Ishikawa (cell line): ENCODE measurements around the gene TMEM63A.
A peak's percentile ranks its signal among the peaks of the same experiment; 100 is the strongest.

Source experiments
- CEBPB ChIP-seq: IDR thresholded peaks from 2 replicates; pipeline ENCODE4 v1.6.1; 2012
- CREB1 ChIP-seq: IDR thresholded peaks from 2 replicates; pipeline ENCODE4 v1.6.1; 2012; ENCODE audit warnings: low read depth
- EGR1 ChIP-seq: IDR thresholded peaks from 2 replicates; pipeline ENCODE4 v1.6.1; 2012
- EP300 ChIP-seq: IDR thresholded peaks from 2 replicates; pipeline ENCODE4 v1.6.1; 2012; ENCODE audit warnings: borderline replicate concordance
- FOXM1 ChIP-seq: IDR thresholded peaks from 2 replicates; pipeline ENCODE4 v1.6.1; 2012; ENCODE audit warnings: low read depth, borderline replicate concordance
- NFIC ChIP-seq: IDR thresholded peaks from 2 replicates; pipeline ENCODE4 v1.6.1; 2012
- RAD21 ChIP-seq: IDR thresholded peaks from 2 replicates; pipeline ENCODE4 v1.6.1; 2012; ENCODE audit warnings: low read depth
- TAF1 ChIP-seq: IDR thresholded peaks from 2 replicates; pipeline ENCODE4 v1.6.1; 2012; ENCODE audit warnings: low read depth, mild to moderate bottlenecking
- TCF12 ChIP-seq: IDR thresholded peaks from 2 replicates; pipeline ENCODE4 v1.6.1; 2012; ENCODE audit warnings: low read depth
- TEAD4 ChIP-seq: IDR thresholded peaks from 2 replicates; pipeline ENCODE4 v1.6.1; 2012
- YY1 ChIP-seq: IDR thresholded peaks from 2 replicates; pipeline ENCODE4 v1.6.1; 2012; ENCODE audit warnings: low read depth
- ZBTB7A ChIP-seq: IDR thresholded peaks from 2 replicates; pipeline ENCODE4 v1.6.1; 2012; ENCODE audit warnings: low read depth
- TF ChIP-seq, protein P1 (sequence below): IDR thresholded peaks from 2 replicates; pipeline ENCODE4 v1.6.1; 2012
- TF ChIP-seq, protein P2 (sequence below): IDR thresholded peaks from 2 replicates; pipeline ENCODE4 v1.6.1; 2012
- TF ChIP-seq, protein P3 (sequence below): IDR thresholded peaks from 2 replicates; pipeline ENCODE4 v1.6.1; 2012; ENCODE audit warnings: low read depth, mild to moderate bottlenecking

TMEM63A gene

DNA sequence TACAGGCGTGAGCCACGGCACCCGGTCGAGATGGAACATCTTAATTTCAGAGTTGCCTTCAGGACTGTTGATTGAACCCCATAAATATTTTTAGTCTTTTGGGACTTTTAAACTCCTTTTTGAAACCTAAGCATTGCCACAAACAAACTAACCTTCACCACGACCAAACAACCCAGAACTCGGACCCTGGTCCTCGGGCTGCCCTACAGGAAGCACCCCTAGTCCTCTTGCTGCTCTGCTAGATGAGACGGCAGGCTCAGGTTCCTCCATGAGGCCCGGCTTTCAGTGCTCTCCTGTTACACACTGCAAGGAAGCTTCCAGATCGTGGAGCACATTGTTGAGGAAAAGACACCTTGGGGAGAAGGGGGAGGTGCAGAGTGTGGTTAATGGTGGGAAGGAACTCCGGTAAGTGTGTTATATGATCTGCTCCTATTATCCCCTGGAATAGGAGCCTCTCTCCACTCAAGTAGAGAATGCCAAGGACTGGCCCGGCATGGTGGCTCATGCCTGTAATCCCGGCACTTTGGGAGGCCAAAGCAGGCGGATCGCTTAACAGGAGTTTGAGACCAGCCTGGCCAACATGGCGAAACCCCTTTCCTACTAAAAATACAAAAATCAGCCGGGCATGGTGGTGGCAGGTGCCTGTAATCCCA, 66.5 kb downstream of the TMEM63A start:
- TF ChIP-seq, protein P1, sequence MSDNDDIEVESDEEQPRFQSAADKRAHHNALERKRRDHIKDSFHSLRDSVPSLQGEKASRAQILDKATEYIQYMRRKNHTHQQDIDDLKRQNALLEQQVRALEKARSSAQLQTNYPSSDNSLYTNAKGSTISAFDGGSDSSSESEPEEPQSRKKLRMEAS, result peak; percentile 89
- TF ChIP-seq ZBTB7A (no peak), CREB1 (no peak), EGR1 (no peak), NFIC (no peak), TEAD4 (peak; percentile 31), TCF12 (peak; percentile 19; the same call in 1 of the 2 replicates), YY1 (no peak), RAD21 (no peak), TAF1 (no peak), CEBPB (no peak), FOXM1 (no peak), EP300 (no peak)
- TF ChIP-seq, protein P2, sequence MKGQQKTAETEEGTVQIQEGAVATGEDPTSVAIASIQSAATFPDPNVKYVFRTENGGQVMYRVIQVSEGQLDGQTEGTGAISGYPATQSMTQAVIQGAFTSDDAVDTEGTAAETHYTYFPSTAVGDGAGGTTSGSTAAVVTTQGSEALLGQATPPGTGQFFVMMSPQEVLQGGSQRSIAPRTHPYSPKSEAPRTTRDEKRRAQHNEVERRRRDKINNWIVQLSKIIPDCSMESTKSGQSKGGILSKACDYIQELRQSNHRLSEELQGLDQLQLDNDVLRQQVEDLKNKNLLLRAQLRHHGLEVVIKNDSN, result no peak
- TF ChIP-seq, protein P3, sequence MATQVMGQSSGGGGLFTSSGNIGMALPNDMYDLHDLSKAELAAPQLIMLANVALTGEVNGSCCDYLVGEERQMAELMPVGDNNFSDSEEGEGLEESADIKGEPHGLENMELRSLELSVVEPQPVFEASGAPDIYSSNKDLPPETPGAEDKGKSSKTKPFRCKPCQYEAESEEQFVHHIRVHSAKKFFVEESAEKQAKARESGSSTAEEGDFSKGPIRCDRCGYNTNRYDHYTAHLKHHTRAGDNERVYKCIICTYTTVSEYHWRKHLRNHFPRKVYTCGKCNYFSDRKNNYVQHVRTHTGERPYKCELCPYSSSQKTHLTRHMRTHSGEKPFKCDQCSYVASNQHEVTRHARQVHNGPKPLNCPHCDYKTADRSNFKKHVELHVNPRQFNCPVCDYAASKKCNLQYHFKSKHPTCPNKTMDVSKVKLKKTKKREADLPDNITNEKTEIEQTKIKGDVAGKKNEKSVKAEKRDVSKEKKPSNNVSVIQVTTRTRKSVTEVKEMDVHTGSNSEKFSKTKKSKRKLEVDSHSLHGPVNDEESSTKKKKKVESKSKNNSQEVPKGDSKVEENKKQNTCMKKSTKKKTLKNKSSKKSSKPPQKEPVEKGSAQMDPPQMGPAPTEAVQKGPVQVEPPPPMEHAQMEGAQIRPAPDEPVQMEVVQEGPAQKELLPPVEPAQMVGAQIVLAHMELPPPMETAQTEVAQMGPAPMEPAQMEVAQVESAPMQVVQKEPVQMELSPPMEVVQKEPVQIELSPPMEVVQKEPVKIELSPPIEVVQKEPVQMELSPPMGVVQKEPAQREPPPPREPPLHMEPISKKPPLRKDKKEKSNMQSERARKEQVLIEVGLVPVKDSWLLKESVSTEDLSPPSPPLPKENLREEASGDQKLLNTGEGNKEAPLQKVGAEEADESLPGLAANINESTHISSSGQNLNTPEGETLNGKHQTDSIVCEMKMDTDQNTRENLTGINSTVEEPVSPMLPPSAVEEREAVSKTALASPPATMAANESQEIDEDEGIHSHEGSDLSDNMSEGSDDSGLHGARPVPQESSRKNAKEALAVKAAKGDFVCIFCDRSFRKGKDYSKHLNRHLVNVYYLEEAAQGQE, result no peak

DNA sequence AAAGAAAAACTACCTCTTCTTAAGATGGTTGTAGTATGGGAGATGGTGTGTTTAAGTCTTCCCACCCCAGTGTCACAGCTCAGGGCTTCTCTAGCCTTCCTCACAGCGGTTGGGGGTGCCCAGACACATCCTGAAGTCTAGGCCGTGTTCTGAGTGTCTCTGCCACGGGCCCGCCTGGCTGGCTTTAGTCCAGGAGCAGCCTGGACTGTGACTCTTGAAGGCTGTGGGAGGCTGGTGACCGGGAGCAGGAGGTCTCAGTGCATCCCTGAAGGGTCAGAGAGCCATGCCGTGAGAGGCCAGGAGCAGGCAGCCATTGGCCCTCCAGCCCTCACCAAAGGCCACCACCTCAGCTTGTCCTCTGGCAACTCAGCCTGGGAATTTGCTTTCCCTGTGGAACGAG, 67.8 kb downstream of the TMEM63A start:
- TF ChIP-seq RAD21, result no peak
- no peak for TF ChIP-seq FOXM1
- no peak for TF ChIP-seq CREB1

GRCh38 chr1:225813214-225813964, 68.8 kb downstream of the TMEM63A start:
- peak; percentile 27; the same call in 1 of the 2 replicates for TF ChIP-seq EP300
- peak; percentile 71 for TF ChIP-seq TEAD4
- TF ChIP-seq RAD21, result no peak
- peak; percentile 63; the same call in 1 of the 2 replicates for TF ChIP-seq YY1
- TF ChIP-seq TAF1, result no peak
- no peak for TF ChIP-seq FOXM1
- TF ChIP-seq TCF12, result peak; percentile 46; the same call in 1 of the 2 replicates
- TF ChIP-seq, protein P2, result 0 out of 2 replicates have a peak, but pooled peaks have one; percentile 32
- TF ChIP-seq, protein P1, result peak; percentile 40; the same call in 1 of the 2 replicates
- TF ChIP-seq NFIC, result 0 out of 2 replicates have a peak, but pooled peaks have one; percentile 1
- peak; percentile 96 for TF ChIP-seq CEBPB
- no peak; the same call in 1 of the 2 replicates for TF ChIP-seq ZBTB7A
- TF ChIP-seq, protein P3, result no peak
- no peak for TF ChIP-seq CREB1
- TF ChIP-seq EGR1, result no peak

- TF ChIP-seq EGR1 (no peak), TCF12 (no peak), RAD21 (no peak), FOXM1 (no peak), CREB1 (no peak), TAF1 (no peak), EP300 (no peak), NFIC (no peak; the same call in 1 of the 2 replicates), CEBPB (no peak), ZBTB7A (no peak), TEAD4 (no peak), YY1 (no peak)
- TF ChIP-seq, protein P3, result no peak
- TF ChIP-seq, protein P2, result no peak
- TF ChIP-seq, protein P1, result no peak
Observed at GRCh38 chr1:225812488-225813213, 69.5 kb downstream of the TMEM63A start.
